HG03520 (cell line): Measurements from ENCODE around the gene PTPRN2.

Source experiments
- ATAC-seq: cut with Tn5 transposase; IDR thresholded peaks from one replicate; pipeline ENCODE4 v1.9.1; 2021; ENCODE audit warnings: mild to moderate bottlenecking, moderate library complexity; ENCODE audit not compliant: unreplicated experiment

PTPRN2 gene

DNA sequence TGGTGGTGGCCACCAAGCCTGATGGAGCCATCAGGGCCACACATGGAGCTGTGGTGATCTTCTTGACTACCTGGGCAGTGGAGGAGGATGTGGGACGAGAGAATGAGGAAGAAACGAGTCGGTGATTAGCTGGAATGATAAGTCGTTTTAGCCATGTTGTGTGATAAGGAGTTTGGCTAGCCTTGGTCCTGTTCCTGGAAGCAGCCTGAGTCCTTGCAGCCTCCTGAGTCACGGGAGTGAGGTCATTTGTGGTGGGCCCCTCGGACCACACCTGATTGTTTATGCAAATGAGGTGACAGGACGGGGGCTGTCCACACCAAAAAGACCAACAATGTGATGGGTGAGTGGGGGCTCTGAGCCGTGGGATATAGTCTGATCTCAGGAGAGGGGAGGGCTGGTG, 554.4 kb downstream of the PTPRN2 start:
- no peak for ATAC-seq

DNA sequence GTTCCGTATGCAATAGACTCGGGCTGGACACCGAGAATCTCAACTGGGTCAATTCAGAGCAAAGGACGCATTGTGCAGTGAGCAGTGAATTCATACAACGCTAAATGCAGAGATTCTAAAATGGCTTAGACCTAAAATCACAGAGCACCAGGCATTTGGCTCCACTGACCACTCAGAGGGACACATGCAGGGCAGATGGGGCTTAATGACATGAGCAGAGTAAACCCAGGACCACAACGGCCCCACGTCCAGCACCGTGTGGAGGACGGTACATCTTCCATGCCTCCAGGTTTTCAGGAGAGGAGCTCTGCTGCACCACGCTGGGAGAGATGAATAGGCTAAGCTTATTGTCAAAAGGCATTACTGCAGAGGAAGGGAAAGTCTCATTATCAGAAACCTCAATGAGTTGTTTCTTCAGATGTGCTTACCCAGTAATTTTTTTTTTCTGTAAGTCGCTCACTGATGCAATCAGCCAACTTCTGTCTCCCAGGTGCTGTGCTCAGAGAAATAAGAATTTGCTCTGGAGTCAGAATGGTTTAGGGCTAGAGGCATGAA, 555.0 kb downstream of the PTPRN2 start:
- no peak for ATAC-seq

DNA sequence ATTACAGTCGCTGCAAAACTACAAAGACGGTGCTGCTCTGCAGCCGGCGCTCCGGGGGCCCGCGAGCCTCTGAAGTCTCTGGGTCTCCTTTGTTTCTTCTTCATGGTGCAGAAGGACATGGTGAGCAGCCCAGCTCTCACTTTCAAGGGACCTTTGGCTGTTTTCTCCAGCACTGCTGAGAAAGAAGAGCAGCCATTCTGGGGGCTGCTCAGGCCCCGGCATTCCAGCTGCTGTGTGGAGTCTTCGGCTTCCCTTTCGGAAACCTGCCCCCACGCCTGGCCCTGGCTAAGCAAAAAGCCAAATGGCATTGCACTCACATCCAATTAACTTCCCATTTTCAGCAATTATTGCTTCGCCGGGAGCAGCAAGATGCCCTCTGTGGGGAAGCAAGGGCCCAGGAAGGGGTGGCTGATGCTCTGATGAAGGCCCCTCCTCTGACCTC, 555.7 kb downstream of the PTPRN2 start:
- no peak for ATAC-seq

DNA sequence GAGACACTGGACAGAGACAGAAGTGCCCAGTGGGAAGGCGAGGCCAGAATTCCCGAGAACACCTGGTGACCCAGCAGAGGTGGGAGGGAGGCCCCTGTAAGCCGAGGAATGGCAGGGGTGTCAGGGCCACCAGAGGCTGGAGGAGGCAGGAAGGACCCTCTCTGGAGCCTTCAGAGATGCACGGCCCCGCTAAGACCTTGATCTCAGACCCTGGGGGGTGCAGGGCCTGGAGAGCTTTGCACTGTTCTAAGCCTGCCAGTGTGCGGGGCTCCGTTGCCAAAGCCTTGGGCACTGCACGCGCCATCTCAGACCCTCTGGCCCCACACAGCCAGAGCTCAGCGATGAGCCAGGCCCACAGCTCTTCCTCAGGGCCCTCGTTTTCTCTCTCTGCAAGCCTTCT, 557.1 kb downstream of the PTPRN2 start:
- ATAC-seq = no peak

DNA sequence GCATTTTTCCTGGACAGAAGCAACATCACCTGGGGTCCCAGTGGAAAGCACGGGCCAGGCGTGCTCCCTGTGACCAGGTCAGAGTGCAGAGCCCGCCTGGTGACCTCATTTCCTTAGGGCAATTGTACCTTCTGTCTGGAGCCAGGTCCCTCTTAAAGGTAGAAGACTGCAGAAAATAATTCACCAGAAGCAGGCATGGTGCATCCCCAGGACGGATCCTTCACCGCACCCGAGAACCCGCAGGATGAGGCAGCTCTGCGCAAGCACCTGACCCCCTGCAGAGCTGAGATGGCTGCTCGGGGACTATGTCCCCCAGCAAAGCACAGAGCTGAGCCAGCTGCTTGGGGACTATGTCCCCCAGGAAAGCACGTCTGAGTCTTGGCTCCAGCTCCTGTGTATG, 557.6 kb downstream of the PTPRN2 start:
- ATAC-seq = no peak

DNA sequence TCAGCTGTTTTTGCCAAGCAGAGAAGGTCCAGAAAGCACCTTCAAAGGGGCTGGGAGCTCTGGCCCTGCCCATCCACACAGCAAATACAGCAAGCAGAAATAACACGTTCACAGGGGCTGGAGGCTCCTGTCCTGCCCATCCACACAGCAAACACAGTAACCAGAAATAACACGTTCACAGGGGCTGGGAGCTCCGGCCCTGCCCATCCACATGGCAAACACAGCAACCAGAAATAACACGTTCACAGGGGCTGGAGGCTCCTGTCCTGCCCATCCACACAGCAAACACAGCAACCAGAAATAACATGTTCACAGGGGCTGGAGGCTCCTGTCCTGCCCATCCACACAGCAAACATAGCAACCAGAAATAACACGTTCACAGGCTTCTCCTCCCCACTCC, 558.1 kb downstream of the PTPRN2 start:
- no peak for ATAC-seq

DNA sequence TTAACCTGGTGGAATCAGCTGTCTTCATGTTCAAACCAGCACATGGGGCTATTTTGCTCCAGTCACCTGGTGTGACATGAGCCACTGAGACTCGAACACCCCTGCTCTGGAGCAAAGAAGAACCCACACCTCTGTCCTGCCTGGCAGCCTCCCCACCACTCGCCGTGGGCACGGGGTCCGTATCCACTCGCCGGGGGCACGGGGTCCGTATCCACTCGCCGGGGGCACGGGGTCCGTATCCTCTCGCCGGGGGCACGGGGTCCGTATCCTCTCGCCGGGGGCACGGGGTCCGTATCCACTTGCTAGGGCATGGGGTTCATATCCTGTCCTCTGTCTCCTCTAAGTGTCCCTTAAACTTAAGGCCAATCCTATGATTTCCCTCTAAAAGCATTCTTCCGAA, 558.7 kb downstream of the PTPRN2 start:
- no peak for ATAC-seq

DNA sequence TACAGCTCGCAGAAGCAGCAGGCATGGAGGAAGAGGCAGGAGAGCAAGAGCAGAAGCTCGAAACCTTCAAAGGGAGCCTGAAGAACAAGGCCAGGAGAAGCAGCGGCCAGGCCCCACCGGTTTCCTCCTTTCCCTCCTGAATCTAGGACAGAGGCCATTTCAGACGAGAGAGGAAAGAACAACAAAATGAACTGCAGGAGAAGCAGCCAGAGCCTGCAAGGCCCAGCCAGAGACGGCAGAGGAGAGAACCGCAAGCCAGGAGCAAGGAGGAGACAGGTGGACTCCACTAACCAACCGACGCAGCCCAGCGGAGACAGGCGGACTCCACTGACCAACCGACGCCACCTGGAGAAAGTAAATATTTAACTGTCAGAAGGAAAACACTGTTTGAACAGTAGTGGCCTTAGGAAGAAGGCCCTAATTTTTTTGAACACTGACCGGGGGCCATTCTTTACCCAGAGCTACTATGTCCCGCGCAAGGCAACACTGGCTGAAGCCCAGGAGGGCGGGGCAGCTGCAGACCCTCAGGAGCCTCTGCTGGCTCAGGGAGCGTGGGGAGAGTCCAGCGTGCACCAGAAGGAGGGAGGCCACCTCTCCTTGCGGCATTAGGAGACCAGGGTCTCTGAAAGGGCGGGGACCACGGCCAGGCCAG, 559.2 kb downstream of the PTPRN2 start:
- no peak for ATAC-seq

DNA sequence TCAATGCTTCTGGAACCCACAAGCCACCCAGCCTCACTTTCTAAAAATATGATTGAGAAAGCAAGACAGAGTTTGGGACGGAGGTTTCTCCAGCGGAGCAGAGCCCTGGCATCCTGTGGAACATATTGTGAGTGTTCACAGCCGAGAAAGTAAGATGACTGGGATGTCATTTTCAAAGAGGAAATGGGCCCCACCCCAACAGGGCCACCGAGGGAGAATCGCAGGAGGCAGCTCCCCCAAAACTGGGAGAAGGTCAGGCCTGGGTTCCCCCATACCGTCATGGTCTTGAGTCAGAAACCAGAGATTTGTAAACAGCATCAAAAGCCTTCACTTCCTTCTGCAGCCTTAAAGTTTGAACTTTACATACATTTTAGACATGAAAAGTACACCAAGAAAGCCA, 560.0 kb downstream of the PTPRN2 start:
- no peak for ATAC-seq

DNA sequence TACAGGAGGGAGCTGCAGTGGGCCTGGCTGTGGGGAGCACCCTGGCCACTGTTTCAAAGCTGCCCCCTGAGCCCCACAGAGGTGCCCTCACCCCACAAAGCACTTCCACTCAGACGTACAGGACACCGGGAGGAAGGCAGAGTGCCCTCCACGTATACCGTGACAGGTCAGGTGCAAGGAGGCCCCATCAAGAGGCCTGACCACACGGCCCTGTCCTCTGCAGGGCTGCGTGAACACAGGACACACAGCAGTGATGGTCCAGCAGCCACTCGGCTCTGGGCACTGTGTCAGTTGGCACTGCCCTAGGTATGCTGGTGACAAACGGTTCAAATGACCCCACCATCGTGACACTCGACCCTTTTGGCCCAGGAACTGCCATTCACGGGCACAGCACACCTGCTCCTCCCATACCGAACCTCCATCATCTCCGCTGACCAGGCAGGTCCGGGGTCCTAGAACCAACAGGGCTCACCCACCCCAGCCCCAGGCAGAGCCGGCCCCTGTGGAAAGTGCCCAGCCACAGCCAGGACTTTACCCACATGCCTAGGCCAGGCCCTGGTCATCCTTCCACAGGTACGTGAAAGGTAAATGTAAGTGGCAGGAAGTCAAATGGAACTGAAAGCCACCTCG, 560.9 kb downstream of the PTPRN2 start:
- ATAC-seq = no peak

DNA sequence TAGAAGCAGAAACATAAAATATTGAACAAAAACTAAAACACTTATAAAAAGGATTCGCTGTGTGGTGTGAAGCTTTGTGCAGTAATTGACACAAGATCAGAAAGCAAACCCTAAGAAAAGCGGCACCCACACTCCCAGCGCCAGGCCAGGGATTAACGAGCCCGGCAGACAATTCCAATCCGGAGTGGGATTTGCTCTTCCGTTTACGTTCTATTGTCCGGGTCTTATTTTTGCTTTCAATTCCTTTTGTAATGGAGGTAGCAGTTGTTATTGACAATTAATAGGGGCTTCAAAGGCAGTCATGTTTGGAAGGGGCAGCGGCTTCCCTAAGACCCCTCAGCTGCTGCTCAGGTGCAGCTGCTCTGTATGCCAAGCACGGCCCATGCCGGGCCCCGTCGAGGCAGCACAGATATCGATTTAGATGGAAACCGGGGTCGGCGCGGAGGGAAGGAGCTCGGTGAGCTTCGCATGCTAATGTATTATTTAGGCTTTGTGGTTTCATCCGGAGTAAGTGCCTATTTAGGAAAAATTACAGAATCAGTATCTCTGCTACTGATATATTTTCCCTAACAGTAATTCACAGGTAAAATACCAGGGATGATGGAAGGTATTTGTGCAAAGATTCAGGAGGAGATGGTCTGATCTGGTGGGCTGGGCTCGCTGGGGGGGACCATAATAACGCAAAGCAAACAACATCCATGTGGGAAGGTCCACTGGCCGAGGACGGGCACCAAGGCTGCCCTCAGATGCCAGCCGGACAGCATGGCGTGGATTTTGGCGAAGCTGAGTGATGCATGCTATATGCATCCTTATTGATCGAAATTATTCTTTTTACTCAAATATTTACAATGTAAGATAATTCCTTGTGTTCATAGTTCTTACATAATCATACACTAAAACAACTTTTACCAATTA, 561.7 kb downstream of the PTPRN2 start:
- ATAC-seq = no peak

DNA sequence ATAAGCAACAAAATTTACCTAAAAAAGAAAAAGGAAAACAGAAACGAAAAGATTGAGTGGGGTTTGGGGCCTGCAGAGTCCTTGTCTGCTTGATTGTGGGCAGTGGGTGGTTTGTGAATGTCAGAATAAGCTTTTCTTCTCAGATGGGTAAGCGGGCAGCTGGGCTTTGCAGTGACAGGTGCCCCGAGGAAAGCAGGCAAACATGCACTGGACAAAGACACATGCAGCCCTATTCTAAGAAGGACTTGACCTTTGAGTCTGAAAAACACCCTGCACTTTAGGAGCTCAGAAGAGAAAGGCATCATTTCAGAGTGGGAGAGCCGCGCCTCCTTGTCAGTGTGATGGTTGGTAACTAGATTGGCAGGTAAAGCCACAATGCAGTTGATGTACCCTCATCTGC, 562.7 kb downstream of the PTPRN2 start:
- ATAC-seq = no peak

DNA sequence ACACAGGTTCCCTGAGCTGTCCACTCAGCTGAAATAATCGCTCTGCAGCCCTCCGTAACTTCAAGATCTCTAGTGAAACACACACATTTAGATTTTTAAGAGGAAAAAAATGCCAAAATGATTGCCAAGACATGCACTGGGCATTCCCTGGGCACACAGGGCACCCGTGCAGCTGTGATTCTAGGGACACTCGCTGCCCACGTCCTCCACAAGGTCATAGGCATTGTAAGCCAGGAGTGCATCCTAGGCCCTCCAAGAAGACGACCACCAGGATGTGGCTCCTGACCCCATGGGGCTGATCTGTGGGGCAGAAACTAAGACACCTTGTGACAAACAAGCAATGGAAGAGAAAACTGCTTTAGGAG, 563.3 kb downstream of the PTPRN2 start:
- no peak for ATAC-seq

DNA sequence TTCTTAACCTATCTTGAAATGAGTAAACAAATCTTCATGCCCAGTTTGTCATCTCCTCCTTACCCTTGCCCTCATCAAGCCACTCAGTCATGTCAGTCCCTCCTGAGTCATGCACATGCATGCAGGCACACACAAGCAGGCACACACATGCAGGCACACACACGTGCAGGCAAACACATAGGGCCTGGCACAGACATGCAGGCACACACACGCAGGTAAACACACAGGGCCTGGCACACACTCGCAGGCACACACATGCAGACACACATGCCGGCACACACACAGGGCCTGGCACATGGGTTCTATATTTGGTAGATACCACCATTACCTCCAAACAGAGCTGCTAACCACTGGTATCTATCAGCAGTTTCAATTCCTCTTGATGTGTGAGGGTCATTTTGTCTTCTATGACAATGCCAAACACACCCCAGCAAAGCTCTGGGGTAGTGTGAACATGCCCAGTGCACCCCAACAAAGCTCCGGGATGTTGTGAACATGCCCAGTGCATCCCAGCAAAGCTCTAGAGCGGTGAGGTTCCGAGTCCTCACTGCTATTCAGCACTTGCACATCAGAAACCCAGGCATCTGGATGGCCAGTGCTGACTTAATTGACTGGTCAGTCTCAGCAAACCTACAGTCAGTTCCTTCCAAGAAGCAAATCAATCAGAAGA, 563.8 kb downstream of the PTPRN2 start:
- no peak for ATAC-seq

DNA sequence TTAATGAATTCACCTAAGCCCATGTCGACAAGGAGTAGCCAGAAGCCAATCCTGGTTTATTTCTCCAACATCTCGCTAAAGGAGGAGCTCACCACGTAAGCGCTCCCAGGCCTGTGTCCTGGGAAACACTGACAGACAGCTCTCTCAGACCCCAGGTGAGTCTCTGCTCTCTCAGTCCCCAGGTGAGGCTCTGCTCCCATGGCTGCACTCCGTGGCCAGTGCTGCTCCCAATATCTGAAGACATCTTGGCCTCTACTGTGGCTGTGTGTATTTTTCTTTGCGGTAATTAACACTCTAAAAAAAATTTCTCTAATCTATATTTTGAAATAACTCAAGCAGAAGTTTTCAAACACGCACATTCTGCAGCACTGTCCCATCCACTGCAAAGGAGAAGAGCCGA, 564.5 kb downstream of the PTPRN2 start:
- ATAC-seq = no peak

DNA sequence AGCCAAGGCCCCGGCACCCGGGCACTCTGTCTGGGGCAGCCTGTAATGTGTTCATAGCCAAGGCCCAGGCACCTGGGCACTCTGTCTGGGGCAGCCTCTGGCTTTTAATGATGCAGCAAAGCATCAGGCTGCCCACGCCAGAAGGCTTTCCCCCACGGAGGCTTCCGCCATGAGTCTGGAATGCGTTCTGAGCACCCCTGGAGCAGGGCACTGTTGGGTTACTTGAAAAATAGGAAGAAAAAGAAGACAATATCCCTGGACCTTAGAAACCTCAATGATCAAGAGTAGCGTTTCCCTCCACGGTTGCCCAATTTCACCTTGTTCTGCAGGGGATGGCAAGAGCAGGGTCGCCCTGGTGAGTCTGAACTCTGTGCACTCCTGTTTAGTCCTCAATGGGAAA, 565.0 kb downstream of the PTPRN2 start:
- ATAC-seq = no peak

DNA sequence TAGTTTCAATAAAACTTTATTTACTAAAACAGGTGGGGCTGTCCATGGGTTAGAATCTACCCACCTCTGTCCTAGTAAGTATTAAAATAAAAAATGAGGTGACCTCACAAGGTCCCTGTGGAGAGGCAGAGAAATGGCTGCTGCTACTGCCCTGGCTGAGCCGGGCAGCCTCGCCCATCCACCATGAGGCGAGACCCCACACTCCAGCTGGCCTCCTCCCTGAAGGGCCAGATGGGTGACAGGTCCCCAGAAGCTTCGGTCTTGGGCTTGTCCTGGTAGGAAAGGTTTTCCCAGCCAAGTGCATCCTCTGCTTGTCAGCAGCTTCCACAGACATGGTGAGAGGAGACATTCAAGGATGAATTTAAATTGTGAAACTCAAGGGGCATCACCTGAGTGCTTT, 565.8 kb downstream of the PTPRN2 start:
- ATAC-seq = no peak

DNA sequence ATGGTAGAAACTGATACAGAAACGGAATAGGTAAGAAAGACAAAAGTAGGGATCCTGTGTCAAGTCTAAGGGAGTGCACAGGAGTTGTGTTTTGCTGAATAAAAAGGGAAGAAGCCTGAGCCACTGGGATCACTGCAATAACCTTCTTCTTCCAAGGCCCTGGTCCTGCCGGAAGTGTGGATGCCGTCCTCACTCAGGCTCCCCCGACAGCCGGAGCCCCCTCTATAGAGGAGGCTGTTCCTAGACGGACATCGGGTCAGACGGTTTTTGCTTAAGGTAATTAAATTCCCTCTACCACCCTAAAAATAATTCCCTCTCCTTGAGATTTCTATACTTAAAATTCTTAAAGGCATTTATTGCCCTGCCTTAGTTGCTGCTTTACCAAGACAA, 566.9 kb downstream of the PTPRN2 start:
- ATAC-seq = no peak

DNA sequence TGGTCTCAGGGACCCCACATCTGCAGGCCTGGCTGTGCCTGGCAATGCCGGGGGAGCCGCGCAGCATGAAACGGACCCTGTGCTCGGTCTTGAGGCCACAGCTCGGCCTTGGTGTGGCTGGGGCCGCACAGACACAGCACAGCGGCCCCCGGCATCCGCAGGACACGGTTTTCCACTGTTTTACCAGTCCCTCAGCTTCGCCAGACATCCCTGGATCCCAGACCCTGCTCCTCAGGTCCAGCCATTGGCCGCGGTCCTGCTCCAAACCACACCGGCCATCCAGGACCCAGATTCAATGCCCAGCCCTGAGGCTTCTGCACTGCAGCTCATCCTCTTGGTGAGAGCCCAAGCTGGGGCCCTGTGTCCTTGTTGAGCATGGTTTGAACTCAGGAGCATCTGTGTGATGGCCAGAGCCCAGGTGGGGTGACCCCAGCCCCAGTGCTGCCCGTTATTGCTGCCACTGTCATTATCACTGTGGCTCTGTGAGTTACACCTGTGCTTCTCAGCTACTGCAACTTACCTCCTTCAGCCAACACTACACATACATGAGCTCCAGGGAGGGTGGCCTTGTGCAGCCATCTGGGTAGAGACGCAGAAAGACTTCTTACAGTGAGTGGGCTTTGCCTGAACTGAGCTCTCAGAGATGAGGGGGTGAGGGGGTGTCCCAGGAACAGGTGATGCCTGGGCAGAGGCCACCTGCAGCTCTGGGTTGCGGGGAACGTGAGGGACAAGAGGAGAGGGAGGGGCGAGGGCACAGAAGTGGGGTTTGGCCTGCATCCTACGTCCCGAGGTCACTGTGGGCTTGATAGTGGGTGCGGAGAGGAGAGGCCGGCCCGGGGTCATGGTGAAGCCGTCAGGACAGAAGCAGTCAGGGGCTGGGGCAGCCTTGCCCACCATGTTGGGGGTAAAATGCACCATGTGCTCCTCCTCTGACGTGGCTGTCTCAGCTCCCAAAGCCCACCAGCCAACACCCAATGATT, 567.6 kb downstream of the PTPRN2 start:
- ATAC-seq = no peak
